Astrocyte (in vitro differentiated cells and primary cell): ENCODE measurements around the gene RIPOR2. TPM values are rescaled to one million over a fixed set of nuclear protein-coding genes. Genes with fewer than 3 reads are reported as not detected.
"Not testable (repeated sequence)": the region's sequence is repeated elsewhere in the genome, so short reads cannot be mapped to it uniquely, and the experiment has no call there.

Source experiments
- DNase-seq: peaks from one replicate; pipeline ENCODE4 v3.0.0-alpha.2; 2010; ENCODE audit warnings: low read depth
- FAIRE-seq: peaks from 2 replicates; lab custom pipeline; 2011; peaks lifted over from hg19 to GRCh38; lab: Jason Lieb, UNC
- H2AFZ ChIP-seq: 2 replicates; pipeline ENCODE4 v1.6.0; 2012; ENCODE audit warnings: low read depth, low read length, inconsistent platforms
- H3K27ac ChIP-seq: 2 replicates; pipeline ENCODE4 v1.5.1; 2011; ENCODE audit warnings: low read depth, low read length, inconsistent platforms
- H3K27me3 ChIP-seq: 2 replicates; pipeline ENCODE4 v1.6.0; 2011; ENCODE audit warnings: low read length, inconsistent platforms; ENCODE audit not compliant: insufficient read depth
- H3K36me3 ChIP-seq: 2 replicates; pipeline ENCODE4 v1.5.1; 2011; ENCODE audit warnings: low read length, inconsistent platforms; ENCODE audit not compliant: insufficient read depth
- H3K4me1 ChIP-seq: 2 replicates; pipeline ENCODE4 v1.5.1; 2011; ENCODE audit warnings: low read length, inconsistent platforms; ENCODE audit not compliant: insufficient read depth
- H3K4me2 ChIP-seq: 2 replicates; pipeline ENCODE4 v1.6.0; 2012; ENCODE audit warnings: low read length, inconsistent platforms
- H3K4me3 ChIP-seq: 2 replicates; pipeline ENCODE4 v1.5.1; 2011; ENCODE audit warnings: low read depth, mild to moderate bottlenecking, low read length, inconsistent platforms; ENCODE audit not compliant: insufficient read depth
- H3K79me2 ChIP-seq: 2 replicates; pipeline ENCODE4 v1.6.0; 2012; ENCODE audit warnings: mild to moderate bottlenecking, low read length, inconsistent platforms; ENCODE audit not compliant: insufficient read depth
- H3K9ac ChIP-seq: 2 replicates; pipeline ENCODE4 v1.6.0; 2012; ENCODE audit warnings: mild to moderate bottlenecking, low read length, inconsistent platforms
- H3K9me3 ChIP-seq: 2 replicates; pipeline ENCODE4 v1.5.1; 2012; ENCODE audit warnings: low read depth, mild to moderate bottlenecking, low read length, inconsistent platforms; ENCODE audit not compliant: insufficient read depth
- H4K20me1 ChIP-seq: 2 replicates; pipeline ENCODE4 v1.6.0; 2012; ENCODE audit warnings: low read length, inconsistent platforms; ENCODE audit not compliant: insufficient read depth
- H3K27ac Mint-ChIP-seq: one replicate; pipeline ENCODE4 v1.8.0; 2021; ENCODE audit warnings: mild to moderate bottlenecking, mixed read lengths; ENCODE audit not compliant: unreplicated experiment
- H3K27me3 Mint-ChIP-seq: one replicate; pipeline ENCODE4 v1.8.0; 2021; ENCODE audit warnings: low read depth, mixed read lengths; ENCODE audit not compliant: unreplicated experiment
- H3K36me3 Mint-ChIP-seq: one replicate; pipeline ENCODE4 v1.8.0; 2021; ENCODE audit warnings: low read depth, mixed read lengths; ENCODE audit not compliant: unreplicated experiment
- H3K4me1 Mint-ChIP-seq: one replicate; pipeline ENCODE4 v1.8.0; 2021; ENCODE audit warnings: low read depth, mixed read lengths; ENCODE audit not compliant: unreplicated experiment
- H3K4me3 Mint-ChIP-seq: one replicate; pipeline ENCODE4 v1.8.0; 2021; ENCODE audit warnings: mild to moderate bottlenecking, moderate library complexity, mixed read lengths; ENCODE audit not compliant: unreplicated experiment
- H3K9me3 Mint-ChIP-seq: one replicate; pipeline ENCODE4 v1.8.0; 2021; ENCODE audit warnings: mild to moderate bottlenecking, mixed read lengths; ENCODE audit not compliant: unreplicated experiment
- EZH2 ChIP-seq: IDR thresholded peaks from 2 replicates; pipeline ENCODE4 v1.6.1; 2012; ENCODE audit warnings: mild to moderate bottlenecking, low read length, inconsistent platforms; ENCODE audit not compliant: insufficient read depth
- total RNA-seq: library from RNA; stranded (reverse); gene quantifications from 2 replicates; pipeline ENCODE4 v1.2.1, GENCODE V29; 2021
- TF ChIP-seq, protein P1 (sequence below): IDR thresholded peaks from 2 replicates; pipeline ENCODE4 v1.5.1; 2011; ENCODE audit warnings: low read depth, mild to moderate bottlenecking, inconsistent platforms, low read length, moderate library complexity; ENCODE audit not compliant: insufficient read depth

Gene RIPOR2
- total RNA-seq, 1 donor from 2014 or later = 0.95 TPM

DNA sequence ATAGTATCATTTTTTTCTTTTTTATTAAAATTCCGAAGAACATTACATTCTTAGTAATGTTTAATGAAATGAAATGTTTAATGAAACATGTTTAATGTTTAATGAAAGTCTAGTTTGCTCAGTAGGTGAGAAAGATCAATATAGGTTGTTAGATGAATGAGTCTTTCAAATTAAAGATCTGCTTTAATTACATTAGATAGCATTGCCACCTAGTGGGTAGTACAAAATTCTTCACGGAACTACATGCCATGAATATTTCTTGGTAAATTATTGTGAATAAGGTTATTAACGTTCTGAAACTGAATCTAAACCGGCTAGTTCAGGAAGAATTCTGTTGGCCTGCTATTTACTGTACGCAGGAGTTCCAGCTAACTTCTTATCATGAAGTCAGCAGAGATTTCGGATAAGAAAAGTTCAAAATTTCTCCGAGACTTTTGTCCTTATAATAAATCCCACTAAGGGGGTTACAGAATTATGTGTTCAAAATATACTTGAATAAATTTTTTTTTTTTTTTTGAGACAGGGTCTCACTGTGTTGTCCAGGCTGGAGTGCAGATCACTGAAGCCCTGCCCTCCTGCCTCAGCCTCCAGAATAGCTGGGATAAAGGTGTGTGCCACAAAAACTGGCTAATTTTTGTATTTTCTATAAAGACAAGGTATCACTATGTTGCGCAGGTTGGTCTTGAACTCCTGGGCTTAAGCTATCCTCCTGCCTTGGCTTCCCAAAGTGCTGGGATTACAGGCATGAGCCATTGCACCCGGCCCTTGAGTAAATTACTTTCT lies 168.9 kb downstream of the RIPOR2 start:
- Mint-ChIP-seq H3K27me3 (no peaks in the 10 kb centered on the region), H3K4me1 (peaks cover 2% of the 10 kb centered on the region), H3K36me3 (no peaks in the 10 kb centered on the region), H3K4me3 (no peak overlapping the region), H3K9me3 (no peaks in the 10 kb centered on the region), H3K27ac (no peak overlapping the region)
- H3K4me2 ChIP-seq = no peak overlapping the region
- TF ChIP-seq EZH2 = no peak
- TF ChIP-seq, protein P1, sequence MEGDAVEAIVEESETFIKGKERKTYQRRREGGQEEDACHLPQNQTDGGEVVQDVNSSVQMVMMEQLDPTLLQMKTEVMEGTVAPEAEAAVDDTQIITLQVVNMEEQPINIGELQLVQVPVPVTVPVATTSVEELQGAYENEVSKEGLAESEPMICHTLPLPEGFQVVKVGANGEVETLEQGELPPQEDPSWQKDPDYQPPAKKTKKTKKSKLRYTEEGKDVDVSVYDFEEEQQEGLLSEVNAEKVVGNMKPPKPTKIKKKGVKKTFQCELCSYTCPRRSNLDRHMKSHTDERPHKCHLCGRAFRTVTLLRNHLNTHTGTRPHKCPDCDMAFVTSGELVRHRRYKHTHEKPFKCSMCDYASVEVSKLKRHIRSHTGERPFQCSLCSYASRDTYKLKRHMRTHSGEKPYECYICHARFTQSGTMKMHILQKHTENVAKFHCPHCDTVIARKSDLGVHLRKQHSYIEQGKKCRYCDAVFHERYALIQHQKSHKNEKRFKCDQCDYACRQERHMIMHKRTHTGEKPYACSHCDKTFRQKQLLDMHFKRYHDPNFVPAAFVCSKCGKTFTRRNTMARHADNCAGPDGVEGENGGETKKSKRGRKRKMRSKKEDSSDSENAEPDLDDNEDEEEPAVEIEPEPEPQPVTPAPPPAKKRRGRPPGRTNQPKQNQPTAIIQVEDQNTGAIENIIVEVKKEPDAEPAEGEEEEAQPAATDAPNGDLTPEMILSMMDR = peak; percentile 37
- DNase-seq (no peak), FAIRE-seq (no peak)
- no peaks in the 10 kb centered on the region for H4K20me1 ChIP-seq
- H3K4me1 ChIP-seq = no peaks in the 10 kb centered on the region
- no peaks in the 10 kb centered on the region for H3K9me3 ChIP-seq
- no peaks in the 10 kb centered on the region for H3K36me3 ChIP-seq
- no peak overlapping the region for H3K9ac ChIP-seq
- no peaks in the 10 kb centered on the region for H3K79me2 ChIP-seq
- H3K27me3 ChIP-seq = no peaks in the 10 kb centered on the region
- no peak overlapping the region for H2AFZ ChIP-seq
- H3K4me3 ChIP-seq = no peak overlapping the region
- H3K27ac ChIP-seq = no peak overlapping the region

DNA sequence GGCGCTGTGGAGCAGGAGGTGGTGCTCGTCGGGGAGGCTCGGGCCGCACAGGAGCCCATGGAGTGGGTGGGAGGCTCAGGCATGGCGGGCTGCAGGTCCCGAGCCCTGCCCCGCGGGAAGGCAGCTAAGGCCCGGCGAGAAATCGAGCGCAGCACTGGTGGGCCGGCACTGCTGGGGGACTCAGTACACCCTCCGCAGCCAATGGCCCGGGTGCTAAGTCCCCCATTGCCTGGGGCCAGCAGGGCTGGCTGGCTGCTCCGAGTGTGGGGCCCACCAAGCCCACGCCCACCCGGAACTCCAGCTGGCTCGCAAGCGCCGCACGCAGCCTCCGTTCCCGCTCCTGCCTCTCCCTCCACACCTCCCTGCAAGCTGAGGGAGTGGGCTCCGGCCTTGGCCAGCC lies 169.8 kb downstream of the RIPOR2 start:
- not testable (repeated sequence) for H3K4me3 Mint-ChIP-seq, H3K4me2 ChIP-seq, H3K4me1 Mint-ChIP-seq, H3K9me3 Mint-ChIP-seq, H3K27me3 Mint-ChIP-seq, H3K27me3 ChIP-seq, FAIRE-seq, H3K36me3 Mint-ChIP-seq, H3K4me1 ChIP-seq, H3K9me3 ChIP-seq, H3K27ac ChIP-seq, DNase-seq, H3K79me2 ChIP-seq, H3K9ac ChIP-seq, H3K4me3 ChIP-seq, H3K36me3 ChIP-seq, H2AFZ ChIP-seq, H4K20me1 ChIP-seq, H3K27ac Mint-ChIP-seq

DNA sequence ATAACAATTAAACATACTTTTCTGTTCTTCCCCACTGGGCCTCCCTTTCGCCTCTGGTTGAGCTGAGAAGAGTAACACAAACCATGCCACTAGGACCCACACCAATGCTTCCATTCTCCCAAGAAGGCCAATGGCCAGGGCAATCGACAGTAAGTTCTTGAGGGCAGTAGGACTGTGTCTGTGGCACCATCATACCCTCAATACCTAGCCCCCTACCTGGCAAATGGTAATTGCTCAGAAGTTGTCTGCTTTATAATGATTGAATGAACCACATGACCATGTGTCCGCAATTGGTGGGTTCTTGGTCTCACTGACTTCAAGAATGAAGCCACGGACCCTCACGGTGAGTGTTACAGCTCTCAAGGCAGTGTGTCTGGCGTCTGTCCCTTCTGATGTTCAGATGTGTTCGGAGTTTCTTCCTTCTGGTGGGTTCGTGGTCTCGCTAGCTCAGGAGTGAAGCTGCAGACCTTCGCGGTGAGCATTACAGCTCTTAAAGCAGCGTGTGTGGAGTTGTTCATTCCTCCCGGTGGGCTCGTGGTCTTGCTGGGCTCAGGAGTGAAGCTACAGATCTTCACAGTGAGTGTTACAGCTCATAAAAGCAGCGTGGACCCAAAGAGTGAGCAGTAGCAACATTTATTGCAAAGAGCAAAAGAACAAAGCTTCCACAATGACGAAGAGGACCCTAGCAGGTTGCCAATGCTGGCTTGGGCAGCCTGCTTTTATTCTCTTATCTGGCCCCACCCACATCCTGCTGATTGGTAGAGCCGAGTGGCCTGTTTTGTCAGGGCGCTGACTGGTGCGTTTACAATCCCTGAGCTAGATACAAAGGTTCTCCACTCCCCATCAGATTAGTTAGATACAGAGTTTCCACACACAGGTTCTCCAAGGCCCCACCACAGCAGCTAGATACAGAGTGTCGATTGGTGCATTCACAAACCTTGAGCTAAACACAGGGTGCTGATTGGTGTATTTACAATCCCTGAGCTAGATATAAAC lies 170.6 kb downstream of the RIPOR2 start:
- H3K4me3 Mint-ChIP-seq, H2AFZ ChIP-seq, H3K27me3 ChIP-seq, H3K27me3 Mint-ChIP-seq, H3K79me2 ChIP-seq, FAIRE-seq, H3K27ac ChIP-seq, H3K4me1 Mint-ChIP-seq, H3K9me3 Mint-ChIP-seq, H3K36me3 ChIP-seq, H3K4me1 ChIP-seq, H4K20me1 ChIP-seq, H3K9me3 ChIP-seq, DNase-seq, H3K4me3 ChIP-seq, H3K4me2 ChIP-seq, H3K27ac Mint-ChIP-seq, H3K9ac ChIP-seq, H3K36me3 Mint-ChIP-seq: not testable (repeated sequence)
